COLO829 (cell line): ENCODE results near the gene SEPTIN12.

Source experiments
- DNase-seq: peaks from one replicate; pipeline ENCODE4 v3.0.0; 2012; ENCODE audit warnings: low spot score

SEPTIN12 gene, protein sequence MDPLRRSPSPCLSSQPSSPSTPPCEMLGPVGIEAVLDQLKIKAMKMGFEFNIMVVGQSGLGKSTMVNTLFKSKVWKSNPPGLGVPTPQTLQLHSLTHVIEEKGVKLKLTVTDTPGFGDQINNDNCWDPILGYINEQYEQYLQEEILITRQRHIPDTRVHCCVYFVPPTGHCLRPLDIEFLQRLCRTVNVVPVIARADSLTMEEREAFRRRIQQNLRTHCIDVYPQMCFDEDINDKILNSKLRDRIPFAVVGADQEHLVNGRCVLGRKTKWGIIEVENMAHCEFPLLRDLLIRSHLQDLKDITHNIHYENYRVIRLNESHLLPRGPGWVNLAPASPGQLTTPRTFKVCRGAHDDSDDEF

DNA sequence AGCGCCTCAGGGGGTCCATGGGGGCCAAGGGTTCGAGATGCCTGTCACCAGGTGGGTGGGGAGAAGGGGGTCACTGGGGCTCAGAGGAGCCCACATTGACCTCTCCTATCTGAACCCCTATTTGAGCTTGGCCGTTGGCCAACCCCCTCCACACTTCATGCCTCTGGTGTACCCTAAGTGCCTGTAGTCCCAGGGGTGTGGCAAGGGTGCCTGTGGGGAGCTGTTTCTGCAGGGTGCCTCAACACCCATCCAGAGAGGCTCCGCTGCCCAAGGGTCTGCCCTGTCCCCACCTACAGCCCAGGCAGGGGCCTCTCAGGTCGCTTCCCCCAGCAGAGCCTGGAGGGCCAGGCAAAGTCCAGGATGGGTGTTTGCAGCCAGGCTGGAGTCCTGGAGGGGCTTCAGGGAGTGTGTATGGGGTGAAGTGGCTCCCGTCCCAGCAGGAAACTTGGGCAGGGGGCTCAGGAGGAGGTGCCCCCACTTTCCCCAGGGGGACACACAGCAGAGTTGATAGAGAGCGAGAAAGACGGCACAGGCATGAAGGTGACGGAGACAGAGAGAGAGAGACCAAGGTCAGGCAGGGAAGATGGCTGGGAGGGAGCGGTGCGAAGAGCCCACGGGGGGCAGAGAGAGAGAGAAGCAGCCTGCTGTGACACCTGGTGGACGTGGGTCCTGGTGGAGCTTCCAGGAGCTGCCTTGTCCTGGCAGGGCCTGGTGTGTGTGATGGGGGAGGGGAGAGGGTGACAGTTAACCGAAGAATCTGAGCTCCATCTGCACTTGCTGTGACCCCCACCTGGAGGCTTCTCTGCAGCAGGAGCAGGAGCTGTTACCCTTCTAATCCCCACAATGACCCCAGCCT lies at the start of gene SEPTIN12:
Gene SEPTIN12, minus strand, starts transcription at position 719 of the 856 bp plus-strand sequence. Its CDS starts 700 bp downstream, at position 19.
- no peak for DNase-seq

DNA sequence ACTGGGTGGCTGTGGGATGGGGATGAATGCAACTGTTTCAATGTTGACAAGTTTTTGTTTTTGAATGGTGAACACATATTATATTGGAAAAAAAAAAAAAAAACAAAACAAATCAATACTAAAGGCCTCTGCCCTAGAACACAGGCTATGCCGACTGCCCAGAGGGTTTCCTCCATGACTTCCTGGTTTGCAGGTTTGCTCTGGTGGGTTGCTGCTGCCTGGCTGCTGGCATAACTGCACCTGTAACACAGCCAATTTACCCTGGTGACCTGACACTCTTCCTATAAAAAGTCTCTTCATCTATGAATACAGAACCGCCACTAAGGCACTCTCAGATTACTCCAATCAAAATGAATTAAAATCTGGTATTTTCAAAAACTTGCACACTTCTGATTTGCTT lies 48.6 kb upstream of the SEPTIN12 start:
- DNase-seq, result no peak

DNA sequence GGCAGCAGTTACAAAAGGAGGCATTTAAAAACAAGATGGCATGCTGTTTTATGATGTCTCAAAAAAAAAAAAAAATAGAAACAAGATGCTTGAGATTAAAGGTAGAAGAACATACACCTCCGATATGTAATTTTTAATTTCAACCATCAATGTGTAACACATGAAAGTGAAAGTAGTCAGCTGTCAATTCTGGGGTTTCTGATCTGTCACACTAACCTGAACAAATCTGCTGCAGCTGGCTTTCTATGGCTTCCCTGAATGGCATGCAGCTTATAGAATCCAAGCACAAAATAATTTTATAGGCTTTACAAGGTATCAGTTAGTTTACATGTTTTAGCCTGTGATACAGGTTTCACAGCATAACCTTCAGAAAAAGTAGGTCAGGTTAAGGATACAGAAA lies 45.4 kb upstream of the SEPTIN12 start:
- DNase-seq, result no peak

DNA sequence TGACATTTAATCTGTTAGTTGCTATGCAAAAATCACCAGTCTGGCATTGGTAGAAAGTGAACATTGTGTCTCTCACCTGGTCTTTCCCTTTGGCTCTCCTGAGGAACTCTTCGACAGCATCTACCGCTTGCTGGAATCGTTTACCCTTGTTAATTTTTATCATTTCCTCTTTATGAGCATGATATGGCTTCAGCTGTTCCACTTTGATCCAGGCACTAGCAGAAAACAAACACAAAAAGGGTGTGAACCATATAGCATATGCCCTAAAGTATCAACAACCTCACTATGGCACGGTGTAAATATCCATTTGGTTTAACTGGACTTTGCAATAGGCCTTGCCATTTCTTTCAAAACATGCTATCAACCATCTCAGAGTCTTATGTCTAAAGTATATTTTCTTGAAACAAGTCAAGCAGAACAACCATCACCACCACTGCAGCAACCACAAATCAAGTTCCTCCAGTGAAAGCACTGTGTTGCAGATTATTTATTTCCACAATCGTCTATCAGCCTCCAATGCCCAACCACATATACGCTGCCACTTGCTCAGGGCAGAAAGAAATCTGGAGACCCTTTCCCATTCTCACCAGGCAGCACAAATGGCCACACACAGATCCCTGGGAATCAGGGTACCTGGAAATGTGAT lies 44.7 kb upstream of the SEPTIN12 start:
- DNase-seq, result no peak

DNA sequence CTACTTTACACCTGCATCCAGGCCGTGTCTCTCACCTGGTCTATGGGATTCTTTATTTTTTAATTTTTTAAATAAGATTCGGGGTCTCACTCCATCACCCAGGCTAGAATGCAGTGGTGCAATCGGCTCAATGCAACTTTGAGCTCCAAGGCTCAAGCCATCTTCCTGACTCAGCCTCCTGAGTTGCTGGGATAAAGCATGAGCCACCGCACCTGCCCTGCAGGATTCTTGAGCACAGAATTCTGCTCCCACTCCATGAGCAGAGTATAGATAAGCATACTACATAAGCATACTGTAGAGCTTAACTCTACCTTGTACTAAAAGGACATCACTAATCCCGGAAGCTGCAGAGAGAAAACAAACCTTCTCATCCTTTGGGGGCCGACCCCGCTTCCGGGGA lies 43.5 kb upstream of the SEPTIN12 start:
- no peak for DNase-seq

DNA sequence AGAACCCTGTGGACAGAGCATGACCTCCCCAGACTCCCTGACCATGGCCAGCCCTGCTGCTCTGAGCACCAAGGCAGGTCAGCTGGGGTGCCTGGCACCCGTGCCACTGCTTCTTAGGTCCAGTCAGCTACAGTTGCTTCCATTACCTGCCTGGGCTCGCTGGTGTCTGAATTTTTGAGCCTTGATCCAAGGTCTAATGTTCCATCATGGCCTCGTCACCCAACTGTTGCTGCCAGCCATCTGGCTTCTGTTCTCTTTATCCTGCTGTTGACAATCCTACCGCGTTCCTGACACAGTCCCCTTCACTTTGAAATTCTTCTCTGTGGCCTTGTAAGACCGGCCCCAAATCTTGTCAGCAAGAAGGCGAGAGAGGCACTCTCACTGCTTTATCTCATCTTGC lies 42.3 kb upstream of the SEPTIN12 start:
- DNase-seq, result no peak

DNA sequence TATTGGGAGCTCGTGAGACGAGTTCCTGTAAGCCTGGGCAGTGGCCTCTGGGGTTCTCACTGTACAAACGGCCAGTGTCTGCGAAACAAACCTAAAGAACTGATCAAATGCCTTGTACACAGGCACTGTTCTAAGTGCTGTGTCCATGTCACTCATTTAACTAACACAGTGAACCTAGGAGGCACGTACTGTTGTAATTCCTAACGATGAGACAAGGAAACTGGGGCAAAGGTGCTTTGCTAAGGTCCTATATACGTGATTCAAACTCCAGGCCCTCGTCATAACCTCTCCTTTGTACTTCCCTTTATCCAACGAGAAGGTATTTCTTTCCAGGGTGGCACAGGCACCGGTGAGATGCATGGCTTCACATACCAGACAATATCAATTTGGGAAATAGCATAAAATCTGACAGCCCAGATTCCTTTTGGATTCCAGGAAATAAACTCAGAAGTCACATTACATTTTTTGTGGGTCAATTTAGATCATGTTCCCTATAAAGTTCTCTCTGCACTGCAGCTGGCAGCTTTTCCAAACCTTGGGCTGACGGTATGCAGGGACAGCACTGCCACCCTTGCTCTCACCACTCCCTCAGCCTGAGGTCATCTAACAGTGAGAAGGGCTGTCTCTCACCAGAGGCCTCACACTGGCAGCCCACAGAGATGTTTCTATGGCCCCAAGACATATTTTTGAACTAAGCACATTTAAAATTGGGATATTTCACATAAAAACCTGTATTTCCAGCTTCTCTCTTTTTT lies 40.6 kb upstream of the SEPTIN12 start:
- no peak for DNase-seq

DNA sequence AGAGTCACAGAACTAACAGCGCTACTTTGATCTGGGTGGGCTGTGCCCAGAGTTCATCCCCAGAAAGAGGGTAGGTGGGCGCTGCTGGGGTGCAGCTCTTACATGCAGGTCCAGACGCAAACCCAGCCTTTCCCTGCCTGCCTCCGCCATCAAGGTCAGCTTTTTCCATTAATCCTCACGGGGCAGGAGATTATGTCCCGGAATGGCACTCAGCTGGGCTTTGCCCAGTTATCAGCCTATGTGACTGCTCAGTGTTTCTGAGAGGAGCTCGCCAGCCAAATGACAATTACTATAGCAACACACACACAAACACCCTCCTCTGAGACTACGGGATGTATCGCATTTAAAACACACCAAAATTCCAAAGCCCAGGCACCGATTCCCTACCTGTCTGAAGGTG lies 38.8 kb upstream of the SEPTIN12 start:
- DNase-seq, result no peak

DNA sequence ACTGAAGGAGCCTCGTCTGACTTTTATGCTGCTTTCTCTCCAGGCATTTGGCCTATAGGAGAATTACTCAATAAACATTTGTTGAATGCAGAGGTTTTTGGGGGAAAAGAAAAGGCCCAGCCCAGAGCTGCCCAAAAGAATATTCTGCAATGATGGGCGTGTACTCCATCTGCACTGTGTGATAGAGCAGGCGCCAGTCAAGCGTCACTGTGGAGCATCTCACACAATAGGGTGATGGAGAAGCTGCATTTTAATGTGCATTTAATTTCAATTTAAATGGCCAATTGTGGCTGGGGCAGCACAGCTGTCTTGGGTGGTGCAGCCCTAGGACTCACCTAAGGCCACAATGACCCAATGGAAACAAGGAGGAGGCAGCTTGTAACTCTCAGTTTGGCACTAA lies 38.4 kb upstream of the SEPTIN12 start:
- no peak for DNase-seq

DNA sequence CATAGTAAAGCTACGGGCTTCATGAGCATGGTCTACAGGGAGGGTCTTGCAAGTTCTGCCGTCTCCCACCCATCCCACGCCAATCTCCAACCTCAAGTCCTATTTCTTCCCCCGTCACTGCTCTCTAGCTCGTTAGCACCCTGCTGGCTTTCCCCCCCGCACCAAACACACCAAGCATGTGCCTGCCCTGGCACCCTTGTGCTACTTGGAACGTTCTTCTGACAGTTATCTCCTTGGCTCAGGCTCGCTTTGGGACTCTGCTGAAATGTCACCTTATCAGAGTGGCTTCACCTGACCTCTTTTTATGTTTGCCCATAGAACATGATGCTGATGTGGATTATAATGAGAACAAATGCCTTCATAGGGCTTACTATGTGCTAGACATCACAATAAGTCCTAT lies 37.1 kb upstream of the SEPTIN12 start:
- no peak for DNase-seq

DNA sequence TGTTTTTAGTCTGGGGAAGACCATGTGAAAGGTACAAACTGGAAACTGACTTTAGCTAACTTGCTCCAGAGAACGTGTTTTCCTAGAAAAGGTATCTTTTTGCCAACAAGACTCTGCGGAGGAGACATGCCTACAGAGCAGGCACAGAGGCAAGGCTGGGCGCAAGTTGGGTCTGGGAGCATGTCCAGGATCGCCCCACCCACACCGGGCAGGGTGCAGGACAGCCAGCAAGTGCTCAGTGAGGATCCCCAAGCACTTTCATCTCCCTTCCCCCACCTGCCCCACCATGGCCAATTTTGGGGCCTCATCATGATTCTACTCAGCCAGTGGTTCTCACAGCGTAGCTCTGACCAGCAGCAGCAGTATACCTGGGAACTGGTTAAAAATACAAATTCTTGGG lies 32.5 kb upstream of the SEPTIN12 start:
- no peak for DNase-seq

DNA sequence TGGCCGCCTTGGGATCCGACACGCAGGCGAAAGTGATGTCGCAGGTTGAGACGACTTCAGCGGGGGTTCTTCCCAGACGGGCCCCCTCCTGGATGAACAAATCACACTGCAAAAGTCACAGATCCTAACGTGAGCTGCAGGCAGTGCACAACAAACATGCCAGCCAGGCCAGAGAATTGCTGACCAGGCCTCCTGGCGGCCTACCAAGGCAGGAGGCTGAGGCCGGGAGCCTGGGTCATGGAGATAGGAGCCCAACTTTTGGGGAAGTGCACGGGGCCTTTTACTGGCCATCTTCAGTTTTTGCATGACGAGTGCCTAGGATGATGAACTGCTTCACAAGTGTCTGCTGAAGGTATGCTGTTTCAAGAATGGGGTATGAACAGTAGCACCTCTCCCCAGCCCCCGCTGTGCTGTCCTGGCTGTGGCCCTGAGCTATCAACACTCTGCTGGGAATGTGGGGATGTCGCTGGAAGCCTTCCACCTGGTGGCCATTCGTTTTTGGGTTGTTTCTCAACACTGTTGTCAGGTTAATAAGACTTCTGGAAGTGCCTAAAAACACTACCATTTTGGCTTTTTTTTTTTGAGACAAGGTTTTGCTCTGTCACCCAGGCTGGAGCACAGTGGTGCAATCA lies 26.5 kb upstream of the SEPTIN12 start:
- DNase-seq, result no peak

DNA sequence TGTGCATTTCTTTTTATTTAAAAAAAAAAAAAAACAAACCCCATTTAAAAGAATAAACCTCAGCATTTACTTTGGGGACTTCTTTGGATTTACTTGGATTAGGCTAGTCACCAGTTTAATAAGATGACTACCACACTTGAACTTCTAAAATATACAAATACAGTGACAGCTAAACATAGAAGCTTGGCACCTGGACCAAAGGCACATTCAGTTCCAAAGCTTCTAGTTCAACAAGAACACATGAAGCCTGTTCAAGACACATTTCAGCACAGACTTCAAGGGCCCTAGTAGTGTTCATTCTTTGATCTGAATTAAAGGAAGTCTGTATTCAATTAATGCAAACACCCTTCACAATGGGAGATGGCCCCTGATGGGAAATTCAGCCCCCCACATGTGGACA lies 25.9 kb upstream of the SEPTIN12 start:
- no peak for DNase-seq

DNA sequence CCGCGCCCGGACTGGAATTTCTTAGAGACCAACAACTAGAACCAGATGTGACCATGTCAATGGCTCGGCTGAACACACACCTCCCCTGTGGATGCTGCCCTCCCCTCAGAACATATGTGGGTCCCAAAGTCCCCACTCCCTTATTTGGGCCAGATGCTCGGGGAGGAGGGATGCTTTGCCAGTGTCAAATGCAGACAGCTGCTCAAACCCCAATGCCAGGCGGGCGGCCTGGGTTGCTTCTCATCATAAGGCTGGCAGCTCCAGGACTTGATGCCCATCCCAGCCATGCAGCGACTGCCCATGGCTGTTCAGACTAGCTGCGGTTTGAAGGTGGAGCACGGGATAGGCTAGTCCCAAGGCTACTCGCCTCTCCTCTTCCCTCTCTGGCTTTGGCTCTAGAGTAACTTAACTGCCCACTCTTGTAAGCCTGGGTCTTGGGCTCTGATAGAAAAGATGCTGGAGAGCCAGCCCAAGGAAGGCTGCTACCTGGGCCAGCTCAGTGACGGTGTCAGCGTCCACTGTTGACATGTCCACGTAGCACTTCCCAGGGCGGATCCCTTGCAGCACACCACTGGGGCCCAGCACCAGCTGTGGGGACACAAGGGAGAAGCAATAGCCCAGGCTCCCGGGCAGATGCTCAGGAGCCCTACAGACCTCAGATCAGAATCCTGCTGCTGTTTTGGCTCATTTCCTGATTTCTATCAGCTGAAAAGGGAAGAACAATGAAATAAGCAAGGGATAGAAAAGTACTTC lies 25.3 kb upstream of the SEPTIN12 start:
- DNase-seq, result no peak

DNA sequence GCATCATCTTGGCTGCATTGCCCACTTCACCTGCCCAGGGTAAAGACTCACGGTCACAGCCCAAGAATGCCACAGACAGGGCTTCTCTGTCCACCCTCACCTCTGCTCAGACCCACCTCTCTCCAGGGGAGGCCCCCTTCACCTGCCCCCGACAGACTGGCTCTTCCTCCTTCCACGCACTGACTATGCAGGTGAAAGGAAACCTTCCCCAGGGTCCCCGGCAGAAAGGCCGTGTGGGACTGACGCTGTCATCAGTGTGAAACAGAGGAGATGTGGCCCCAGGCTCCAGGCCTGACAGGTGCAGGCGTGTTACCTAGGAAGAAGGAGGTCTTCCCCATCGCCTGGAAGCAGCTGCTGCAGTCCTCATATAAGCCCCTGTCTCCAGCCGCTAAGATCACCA lies 23.6 kb upstream of the SEPTIN12 start:
- DNase-seq, result no peak

DNA sequence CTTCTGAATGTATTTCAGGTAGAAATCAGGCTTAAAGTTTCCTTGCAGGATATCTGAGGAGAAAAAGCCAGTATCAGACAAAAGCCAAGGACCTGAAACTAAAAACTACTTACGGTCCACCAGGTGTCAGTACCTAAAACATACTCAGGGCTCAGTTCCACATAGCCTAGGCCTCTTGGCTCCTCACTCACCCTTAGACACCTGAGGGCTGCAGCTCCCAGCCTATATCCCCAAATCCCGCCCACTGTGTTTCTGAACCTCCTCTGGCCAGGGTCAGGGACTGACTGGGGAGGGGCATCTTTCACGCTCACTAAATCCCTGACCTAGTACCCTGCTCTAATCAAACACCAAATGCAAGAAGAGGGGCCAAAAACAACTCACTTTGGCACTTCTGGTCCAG lies 23.1 kb upstream of the SEPTIN12 start:
- DNase-seq, result no peak

DNA sequence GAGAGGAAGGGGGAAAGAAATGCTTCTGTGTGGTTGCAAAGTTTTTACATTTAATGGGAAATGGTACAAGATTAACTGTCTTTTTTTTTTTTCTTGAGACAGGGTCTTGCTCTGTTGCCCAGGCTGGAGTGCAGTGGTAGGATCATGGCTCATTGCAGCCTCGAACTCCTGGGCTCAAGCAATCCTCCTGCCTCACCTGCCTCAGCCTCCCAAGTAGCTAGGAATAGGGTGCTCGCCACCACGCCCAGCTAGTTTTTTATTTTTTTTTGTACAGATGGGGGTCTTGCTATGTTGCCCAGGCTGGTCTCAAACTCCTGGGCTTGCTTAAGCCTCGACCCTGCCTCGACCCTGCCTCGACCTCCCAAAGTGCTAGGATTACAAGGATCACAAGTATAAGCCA lies 18.1 kb upstream of the SEPTIN12 start:
- DNase-seq, result no peak

DNA sequence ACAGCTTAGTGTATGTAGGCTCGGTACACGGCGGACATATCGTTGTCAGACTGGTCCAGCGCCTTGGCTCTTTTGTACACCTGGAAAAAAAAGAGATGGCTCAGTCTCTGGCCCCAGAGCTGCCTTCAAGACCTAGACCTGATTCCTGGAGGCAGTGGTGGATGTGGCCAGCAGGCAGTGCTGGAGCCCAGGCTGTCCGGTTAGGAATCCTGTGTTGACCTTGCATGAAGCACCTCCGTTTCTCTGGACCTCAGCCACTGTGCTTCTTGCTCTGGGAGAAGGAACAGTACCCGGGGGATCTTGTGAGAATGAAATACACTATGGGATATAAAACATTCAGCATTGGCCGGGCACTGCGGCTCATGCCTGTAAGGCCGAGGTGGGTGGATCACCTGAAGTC lies 17.1 kb upstream of the SEPTIN12 start:
- DNase-seq, result no peak

DNA sequence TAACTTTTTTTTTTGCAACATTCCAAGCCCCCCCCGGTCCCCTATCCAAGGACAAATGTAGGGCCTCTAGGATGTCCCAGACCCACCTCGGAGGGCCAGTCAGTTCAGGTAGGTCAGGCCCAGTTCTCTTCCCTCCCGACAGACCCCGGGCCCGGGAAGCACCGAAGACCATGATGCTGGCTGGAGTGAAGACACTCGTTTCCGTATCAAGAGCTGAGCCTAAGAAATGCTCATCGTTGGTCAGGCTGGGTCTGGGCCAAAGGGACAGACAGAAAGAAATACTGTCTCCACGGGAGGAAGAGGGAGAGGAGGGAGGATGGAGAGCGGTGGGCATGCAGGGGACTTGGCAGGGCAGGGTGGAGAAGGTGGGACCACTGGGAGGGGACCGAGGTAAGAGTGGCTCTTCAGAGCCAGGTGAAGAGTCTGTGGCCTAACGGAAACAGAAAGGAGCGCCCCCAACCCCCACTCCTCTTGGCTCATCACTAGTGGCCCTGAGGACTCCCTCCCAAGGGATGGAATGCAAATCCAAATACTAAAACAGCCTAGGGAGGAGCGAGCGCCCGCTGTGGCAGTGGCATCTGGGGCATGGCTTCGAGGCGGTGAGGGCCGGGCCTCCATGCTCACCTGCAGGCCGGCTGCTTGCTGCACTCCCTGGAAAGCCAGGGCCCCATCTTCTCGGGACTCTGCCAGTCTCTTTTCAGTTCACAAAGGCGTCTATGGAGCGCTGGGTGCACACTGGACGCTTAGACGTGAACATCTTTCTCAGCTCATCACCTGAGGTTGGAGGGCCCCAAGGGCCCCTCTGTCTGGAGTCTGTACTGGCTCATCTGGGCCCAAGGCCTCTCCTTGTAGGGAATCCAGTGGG lies 16.0 kb upstream of the SEPTIN12 start:
- no peak for DNase-seq

DNA sequence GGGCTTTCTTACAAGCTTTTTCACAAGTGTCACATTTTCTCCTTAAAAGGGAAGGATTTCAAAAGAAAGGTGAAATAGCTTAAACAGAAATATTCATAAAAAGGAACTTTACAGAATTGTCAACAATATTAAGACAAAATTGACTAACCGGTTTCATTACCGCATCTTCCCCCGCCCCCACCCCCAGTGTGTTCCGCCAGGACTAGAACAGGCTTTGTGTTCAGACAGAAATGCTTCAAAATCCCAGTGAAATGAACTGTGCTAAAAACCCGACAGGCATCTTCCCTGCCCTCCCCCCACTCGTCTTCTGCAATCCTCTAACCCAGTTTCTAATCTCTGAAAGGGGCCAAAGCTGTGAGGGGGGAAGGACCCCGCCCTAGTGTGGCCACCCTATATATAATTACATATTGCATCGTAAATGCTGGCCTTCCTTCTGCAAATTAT lies 15.3 kb upstream of the SEPTIN12 start:
- no peak for DNase-seq
